Activated T-cell treated with anti-CD3 and anti-CD28 coated beads, Interleukin-2, amount 50 U/mL, for 1 hour (primary cell): ENCODE data around the gene KRT13.

ENCODE experiments used
- DNase-seq: peaks from one replicate; pipeline ENCODE4 v3.0.0-alpha.2; 2020

KRT13 gene

DNA sequence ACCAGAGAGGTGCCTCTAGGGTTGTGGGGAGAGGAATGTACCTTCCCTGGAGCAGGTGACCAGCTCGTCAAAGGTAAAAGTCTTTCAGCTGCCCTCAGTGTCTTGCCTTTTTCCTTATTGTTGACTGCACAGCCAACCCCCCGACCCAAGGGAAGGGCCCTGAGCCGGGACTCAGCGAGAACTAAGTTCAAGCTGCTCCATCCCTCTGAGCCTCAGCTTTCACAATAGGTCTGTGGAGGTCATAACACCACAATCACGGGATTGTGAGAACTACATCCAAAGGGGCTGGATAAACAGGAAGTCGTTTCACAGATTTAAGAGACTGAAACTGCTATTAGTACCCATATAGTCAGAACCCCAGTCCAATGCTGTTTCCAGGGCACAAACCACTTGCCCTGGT, 13.1 kb downstream of the KRT13 start:
- no peak for DNase-seq

DNA sequence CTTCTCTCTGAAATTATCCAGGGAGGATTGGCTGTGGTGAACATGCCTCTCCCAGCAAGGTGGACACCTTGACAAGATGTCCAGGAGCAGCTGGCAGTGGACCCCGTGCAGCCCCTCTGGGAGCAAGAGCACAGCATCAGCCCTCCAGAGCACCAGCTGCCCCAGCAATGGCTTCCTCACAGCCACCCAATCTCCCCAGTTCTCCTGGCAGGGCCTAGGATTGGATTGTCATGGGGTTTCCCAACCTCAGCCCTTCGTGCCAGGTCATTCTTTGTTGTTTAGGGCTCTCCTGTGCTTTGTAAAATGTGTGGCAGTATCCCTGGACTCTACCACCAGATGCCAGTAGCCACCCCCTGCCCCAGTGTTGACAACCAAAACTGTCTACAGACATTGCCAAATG, 13.9 kb downstream of the KRT13 start:
- no peak for DNase-seq

DNA sequence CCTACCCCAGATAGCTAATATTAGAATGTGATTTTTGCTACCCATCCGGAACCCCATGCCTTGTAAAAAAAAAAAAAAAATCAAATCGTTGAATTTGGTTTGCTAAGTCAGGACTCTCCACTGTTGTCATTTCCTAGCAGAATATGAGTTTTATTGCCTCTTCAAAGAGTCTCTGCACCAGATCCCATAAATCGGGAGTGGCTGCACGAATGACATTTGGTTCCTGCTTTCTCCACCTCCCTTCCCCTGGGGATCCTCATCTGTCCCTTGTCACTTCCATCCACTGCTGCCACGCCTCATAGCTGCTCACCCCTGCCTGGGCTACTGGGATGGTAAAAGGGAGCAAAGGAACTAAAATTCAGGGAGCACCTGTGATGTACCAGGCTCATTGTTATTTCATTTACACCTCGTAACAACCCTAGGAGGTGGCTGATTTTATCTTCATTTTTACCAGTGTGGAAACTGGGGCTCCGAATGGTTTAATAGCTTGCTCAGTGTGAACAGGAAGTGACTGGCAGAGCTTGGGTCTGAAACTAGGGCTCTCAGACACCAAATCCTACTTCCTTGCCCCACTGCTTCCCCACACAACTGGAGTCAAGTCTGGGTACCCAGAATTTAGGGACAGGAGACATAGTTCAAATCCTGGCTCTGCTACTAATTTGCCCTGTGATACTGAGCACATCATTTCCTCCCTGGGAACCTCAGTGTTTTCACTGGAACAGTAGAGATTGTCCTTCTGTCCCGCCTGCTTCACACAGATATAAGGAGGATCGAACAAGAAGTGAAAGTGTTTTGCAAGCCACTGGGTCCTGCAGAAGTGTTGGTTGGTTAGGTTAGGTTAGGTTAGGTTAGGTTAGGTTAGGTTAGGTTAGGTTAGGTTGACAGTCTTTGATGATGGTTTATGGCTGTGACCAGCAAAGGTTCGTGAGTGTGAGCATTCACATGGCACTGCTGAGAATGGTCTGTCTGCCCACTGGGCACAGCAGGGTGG, 15.1 kb downstream of the KRT13 start:
- no peak for DNase-seq

DNA sequence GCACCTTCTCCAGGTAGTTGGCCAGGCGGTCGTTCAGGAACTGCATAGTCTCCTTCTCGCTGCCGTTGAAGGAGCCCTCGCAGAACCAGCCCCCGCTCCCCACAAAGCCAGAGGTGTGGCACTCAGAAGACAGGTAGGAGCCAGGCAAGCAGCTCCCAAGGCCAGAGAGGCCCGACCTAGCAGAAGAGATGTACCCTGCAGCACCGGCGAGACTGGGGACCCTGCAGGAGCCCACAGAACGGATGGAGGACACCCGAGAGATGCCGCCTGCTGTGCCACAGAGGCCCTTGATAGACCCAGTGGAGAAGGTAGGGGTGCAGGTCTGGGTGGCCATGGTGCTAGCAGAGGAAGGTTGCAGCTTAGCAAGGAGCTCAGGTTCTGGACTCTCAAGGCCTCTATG, 15.9 kb downstream of the KRT13 start, which contains the start of gene KRT36:
TSS of gene KRT36 (minus strand) at position 380 of the 400 bp plus-strand sequence. CDS start at position 334, 46 bp downstream.
- DNase-seq, result no peak

DNA sequence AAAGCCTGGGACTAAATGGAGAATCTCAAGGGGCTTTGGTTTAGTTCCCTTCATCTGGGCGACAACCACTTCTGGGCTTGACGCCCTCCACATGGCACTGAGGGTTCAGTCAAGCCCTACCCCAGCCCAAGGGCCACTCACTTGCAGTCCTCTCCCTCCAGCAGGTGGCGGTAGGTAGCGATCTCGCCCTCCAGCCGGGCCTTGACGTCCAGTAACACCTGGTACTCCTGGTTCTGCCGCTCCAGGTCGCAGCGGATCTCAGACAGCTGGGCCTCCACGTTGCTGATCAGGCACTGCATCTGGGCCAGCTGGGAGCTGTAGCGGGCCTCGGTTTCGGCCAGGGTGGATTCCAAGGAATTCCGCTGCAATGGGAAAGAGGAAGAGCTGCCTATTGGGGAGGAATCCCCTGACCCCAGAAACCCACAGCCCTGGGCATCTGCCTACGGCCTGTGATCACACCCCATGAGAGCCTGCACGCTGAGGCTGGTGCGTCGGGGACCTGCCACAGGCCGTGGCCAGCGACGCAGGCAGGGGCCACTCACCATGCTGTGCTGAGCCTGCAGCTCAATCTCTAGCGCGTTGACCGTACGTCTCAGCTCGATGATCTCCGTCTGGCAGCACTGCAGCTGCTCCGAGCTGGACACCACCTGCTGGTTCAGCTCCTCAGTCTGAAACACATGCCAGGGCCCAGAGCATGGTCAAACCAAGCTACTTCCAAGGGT, 18.4 kb downstream of the KRT13 start:
- DNase-seq, result no peak

DNA sequence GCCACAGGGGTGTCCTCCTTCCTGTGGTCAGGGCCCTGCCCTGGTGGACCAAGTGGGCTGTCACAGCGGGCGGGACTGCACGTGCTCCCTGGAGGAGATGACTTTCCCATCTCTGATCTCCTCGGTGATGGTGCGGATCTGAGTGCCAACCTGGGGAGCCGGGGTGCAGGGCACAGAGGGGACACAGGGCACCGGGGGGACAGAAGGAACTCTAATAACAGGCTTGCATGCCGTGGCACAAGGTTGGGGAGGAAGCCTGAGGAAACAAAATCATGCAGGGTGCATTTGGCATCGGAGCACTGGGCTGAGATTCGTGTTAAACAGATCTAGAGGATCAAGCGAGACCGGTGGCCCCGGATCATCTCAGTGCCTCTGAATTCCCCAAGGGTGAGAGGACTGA, 19.1 kb downstream of the KRT13 start:
- DNase-seq, result no peak

DNA sequence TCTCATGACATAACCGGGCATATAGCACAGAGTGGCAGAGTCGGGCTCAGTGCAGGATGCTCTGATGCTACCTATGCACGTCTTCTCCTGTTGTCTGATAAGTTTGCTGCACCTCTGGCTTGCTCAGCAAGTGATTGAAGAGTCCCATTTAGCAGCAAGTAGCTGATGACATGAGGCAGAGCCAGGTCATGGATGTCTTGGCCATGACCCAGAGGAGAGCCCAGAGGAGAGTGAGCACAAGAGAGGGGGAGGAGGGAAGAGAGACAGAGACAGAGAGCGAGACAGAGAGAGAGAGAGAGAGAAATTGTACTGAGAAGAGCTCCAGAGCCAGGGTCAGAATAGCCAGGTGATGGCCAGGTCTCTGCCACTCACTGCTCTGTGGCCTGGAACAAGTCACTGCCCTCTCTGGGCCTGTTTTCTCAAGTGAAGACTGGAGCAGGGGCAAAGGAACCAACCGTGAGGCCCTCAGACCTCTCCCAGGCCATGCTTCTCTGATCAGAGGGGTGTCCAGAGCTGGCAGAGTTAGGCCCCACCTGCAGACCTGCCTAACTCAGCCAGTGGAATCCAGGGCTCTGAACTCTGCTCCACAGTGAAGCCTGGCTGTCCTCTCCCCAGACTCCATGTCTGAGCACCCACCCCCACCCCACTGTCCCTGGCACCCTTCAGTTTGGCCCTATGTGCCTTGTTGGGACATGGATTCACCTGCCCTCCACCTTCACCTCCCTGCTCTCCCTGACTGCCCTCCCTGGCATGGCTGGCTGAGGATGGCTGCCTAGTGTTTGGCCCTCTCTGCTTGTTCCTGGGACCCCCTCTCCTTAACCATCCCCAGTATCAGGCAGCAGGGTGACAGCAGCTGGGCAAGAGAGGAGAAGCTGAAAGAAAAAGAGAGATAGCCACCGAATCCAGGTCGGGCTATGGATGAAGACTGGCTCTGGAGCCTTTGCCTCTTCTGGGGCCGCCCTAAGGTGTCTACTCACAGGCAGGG, 20.2 kb downstream of the KRT13 start:
- no peak for DNase-seq

DNA sequence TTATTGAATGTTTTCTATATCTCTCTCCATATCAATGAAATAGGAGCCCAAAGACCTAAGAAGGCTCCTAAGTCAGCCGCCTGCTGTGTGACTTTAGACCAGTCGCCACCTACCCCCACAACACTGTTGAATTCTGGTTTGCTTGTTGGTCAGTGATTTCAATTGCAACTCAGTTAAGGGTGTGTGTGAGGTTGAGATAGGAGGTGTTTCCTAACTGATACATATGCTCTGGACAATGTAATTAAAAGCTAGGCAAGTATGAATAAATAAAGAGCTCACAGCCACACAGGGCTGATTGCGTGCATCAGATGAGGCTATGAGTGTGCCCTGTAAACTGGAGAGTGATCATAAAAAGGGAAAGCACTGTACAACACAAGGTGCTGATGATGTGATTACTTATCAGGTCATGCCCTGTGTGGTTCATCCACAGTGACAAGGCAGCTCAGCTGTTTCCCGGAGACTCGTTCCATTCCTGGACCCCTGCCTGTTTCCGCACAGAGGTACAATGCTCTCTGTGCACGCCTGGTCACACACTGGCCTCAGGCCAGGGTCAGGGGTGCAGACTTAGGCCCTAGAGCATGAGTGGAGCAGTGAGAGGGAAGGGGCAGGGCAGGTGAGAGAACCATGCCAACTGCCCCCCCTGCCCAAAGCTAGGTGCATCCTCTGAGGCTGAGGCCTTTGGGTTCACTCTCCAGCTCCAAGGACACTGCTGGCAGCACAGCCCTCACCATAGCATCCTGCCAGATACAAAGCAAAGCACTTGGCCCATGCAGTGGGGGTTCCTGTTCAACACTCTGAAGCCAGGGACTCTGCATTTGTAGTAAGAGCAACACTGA, 21.2 kb downstream of the KRT13 start:
- no peak for DNase-seq

DNA sequence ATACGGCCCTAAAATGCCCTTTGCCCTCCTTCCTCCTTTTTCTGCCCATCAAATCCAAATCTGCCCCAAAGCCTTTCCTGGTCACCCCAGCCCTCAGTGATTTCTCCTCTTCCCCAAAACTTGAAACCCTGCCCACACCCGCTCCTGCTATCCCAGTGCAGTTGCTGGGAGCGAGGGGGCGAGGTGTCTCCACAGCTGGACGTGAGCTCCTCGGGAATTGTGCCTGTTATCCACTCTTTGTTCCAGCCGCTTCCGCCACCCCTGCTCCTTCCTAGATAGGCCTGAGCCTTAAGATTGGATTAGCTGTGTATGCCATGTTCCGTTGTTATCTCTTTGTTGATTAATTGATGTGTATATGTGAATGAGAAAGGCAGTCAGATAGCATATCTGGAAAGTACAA, 21.9 kb downstream of the KRT13 start:
- no peak for DNase-seq

DNA sequence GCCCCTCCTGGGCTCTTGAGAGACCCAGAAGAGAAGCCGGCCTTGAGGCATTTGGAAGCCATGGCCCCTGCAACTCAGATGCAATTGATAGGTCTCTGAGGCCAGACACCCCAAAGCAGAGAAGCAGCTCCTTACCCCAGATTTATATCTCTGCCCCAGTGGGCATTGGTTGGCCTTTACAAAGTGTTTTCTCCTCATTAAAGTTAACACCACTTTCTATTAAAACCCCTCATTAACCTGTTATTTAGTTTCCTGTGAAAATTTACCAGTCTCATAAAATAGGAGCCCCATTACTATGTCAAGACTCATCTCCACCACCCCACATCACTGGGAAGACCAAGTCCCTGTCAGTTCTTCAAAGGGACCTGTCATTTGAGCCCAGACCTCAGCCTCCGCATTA, 24.4 kb downstream of the KRT13 start, which contains the start of gene KRT35:
TSS of gene KRT35 (minus strand) at position 116 of the 400 bp plus-strand sequence. CDS start at position 62, 54 bp downstream.
- no peak for DNase-seq

DNA sequence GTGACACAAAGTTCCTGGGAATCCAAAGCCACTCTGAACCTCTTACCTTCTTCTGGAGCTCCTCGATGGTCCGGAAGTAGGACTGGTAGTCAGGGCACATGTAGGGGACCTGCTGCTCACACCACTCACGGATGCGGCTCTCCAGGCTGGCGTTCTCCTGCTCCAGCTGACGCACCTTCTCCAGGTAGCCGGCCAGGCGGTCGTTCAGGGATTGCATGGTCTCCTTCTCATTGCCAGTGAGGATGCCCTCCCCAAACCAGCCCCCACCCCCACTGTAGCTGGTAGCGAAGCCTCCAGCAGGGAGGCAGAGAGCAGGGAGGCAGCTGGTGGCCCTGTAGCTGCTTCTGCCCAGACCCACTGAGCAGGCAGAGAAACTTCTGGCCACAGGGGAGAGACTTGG, 24.8 kb downstream of the KRT13 start:
- DNase-seq, result no peak

DNA sequence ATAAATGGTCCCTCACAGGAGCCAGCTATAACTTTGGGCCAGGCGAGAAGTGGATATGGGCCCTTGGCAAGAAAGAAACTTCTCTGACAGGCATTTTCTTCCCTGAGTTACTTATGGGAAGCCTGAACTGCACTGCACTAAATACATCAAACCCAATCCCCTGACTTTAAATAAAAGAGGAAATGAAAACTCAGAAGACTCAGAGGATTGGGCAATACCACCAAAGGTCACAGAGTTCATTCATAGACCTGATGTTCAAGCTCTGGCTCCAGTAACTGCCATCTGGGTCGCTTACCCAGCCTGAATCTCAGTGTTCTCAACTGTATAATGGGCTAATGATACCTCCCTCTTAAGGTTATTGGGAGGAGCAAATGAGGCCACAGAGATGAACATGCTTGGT, 25.3 kb downstream of the KRT13 start:
- DNase-seq, result no peak

DNA sequence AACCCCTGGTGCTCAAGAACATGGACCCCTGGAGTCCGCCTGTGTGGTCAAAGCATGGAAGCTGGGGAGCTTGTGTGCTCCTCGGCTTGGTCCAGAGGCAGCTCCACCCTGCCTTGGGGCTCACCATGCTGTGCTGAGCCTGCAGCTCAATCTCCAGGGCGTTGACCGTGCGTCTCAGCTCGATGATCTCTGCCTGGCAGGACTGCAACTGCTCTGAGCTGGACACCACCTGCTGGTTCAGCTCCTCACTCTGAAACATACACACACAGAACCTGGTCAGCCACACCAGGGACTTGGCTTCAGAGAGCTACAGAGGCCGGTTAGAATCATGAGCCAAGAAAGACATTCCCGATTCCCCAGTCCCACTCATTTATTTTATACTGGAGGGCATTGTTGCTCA, 27.2 kb downstream of the KRT13 start:
- DNase-seq, result no peak

DNA sequence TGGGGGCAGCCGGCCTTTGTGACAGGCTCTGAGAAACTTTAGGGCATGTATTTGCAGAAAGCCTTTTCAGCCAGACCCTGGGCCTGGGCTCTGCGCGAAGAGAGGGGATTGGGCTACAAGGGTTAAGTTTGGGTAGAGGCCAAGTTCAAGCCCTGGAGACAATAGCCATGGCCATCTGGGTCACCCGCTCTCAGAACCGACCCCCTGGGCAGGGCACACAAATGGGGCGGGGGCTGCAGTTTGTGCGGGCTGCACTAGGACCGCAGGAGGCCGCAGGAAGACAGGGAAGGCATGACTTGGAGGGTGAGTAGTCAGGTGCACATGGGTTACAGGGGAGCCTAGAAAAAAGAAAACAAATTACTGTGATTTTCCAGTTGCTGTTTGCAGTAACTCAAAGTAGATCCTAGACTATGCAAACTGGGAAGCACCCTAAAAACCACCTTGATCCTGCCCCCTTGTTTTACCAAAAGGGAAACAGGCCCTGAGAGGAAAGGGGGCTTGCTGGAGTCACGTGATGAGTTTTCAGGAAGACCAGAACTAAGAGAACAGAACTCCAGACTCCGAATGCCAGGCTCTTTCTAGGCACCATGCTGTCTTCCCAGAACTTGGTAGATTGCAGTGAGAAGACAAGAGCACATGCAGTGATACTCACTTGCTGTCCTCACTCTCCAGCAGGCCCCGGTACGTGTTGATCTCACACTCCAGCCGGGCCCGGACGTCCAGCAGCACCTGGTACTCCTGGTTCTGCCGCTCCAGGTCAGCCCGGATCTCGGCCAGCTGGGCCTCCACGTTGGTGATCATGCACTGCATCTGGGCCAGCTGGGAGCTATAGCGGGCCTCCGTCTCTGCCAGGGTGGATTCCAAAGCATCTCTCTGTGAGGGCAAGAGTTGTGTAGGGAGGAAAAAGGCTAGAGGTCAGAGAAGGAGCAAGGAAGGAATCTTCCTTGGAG, 28.3 kb downstream of the KRT13 start:
- no peak for DNase-seq

DNA sequence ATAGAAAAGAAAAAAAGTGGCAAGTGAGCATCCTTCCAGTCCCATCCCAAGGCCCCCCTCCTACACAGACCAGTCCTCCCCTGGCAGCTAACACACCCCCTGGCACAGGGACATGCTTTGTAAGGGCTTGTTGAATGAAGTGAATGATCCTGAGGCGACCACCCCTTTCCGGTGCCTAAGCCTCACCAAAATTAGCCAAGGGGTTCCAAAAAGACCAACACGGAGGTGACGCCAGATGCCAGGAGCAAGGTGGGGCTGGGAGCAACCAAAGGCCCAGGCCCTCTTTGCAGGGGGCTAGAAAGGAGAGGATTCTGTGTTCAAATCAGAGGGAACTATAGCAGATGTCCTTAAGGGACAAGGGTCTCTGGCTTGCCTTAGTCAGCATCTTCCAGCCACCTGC, 30.0 kb downstream of the KRT13 start:
- no peak for DNase-seq

DNA sequence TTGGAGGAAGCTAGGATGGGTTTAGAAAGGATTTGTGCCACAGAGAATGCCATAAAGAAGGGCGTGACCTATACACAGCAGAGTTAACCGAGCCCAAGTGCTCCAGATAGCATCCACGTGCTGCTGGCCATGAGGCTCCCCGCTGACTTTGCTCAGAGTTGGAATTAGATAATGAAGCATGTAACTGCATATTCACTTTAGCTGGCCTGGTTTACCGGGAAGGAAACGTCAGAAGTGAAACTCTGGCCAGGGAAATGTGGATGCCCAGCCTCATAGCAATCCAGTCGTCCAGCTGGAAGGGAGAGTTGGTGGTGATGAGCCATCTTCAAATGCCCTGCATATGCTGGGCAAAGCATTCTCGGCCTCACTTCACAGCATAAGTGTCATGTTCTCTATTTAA, 30.5 kb downstream of the KRT13 start:
- no peak for DNase-seq

DNA sequence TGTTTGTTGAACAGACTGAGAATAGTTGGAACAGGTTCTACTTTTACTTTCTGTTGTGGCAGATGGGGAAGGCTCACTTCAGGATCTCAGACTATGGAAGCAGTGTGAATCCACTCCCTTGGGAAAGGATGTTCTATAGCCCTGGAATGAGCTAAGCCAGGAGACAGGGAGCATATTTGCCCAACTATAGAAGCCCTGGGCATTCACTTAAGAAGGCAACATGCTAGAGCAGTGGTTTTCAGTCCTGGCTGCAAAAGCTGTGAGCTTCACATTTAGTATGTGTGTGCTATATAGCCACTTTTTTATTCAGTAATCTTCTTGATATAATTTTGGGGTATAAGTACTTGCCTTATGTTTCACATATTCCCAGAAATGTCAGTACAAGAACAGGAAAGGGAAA, 37.1 kb downstream of the KRT13 start:
- DNase-seq, result no peak

DNA sequence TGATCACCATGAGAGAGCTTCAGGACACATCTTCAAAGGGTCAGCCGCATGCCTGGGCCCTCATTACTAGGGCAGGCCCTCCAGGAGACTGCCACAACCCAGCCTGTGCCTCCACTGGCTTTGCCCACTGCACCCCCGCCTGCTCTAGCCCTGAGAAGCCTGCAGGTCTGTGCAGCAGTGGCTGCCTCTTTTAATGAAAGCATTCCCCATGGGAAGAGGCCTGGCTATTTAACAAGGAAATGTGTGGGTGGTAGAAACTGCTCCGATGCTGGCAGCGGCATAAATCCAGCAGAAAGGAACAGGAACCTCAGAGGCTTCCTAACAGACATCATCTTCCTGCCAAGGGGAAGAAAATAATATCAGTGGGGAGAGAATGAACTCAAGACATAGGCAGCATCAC, 37.9 kb downstream of the KRT13 start:
- DNase-seq, result no peak

DNA sequence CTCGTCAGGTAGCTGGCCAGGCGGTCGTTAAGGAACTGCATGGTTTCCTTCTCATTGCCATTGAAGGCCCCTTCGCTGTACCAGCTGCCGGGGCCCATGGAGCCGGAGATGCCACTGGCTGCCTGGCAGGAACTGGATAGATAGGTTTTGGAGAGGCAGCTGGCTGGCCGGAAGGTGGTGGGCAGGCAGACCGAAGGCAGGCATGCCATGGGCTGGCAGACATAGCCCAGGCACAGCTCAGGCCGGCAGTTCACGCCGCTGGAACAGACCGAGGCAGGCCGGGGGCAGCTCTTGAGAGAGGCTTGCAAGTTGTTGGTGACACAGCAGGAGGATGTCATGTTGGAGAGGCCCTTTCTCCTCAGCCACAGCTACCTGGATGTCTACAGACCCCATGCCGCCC, 38.4 kb downstream of the KRT13 start, which contains the start of gene KRT32:
TSS of gene KRT32 (minus strand) at position 399 of the 400 bp plus-strand sequence. CDS start at position 338, 61 bp downstream.
- DNase-seq, result no peak

DNA sequence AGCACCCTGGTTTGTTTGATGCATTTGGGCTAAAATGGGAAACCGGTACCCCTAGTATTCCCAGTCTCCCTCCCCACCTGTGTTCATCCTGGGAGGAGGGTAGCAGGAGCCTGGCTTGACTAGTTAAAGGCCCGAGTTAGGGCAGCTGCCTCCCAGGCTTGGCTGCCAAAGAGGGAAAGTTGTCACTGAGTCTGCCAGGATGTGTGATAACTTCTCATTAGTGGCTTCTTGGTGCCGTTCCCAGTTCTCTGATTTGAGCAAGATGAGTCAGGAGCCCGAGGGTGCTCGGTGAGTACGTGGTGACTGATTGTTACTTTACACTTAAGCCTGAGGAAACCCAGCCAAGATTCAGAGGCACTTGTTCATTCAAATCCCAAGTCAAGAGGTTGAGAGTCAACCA, 40.7 kb downstream of the KRT13 start:
- no peak for DNase-seq
